ENCODE results near the gene CREB3. TPM values are rescaled to one million over a fixed set of nuclear protein-coding genes. Genes with fewer than 3 reads are reported as not detected.

Gene CREB3
- total RNA-seq, 1 experiment from 2014 or later: 27.3 TPM

DNA sequence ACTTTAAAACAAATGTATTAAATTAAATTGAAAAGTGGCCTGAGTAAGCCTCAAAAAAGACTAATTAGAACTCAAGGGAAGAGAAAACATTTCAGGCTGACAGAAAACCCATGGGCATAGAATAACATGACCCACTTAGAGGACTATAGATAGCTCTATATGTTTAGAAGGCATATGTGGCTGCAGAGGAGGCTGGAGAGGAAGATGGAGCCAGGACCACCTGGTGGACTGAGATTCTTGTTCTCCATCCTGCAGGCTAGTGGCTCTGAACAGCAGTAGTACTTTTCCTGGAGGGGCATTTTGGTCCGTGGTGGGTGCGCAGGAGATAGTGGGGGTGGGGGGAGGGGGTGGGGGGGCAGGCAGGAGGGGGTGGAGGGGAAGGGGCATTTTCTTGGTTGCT lies 48.6 kb downstream of the CREB3 start:
- no CpG with 5 or more reads among the region's 2 CpGs for WGBS (ENCODE audit: extremely low coverage, insufficient read length, low lambda C conversion rate)
- Histone ChIP-seq H2BK5ac (ENCODE audit: insufficient read length, low read length) (no peak overlapping the region), H3K4me1 (ENCODE audit: insufficient read depth, low read length) (no peaks in the 10 kb centered on the region), H3K9me3 (ENCODE audit: control insufficient read depth, low read depth, low read length) (no peaks in the 10 kb centered on the region), H3K56ac (ENCODE audit: insufficient read length, low read depth, low read length) (no peak overlapping the region), H3K9ac (ENCODE audit: extremely low read depth, insufficient read length, low read length) (no peak overlapping the region), H3K14ac (ENCODE audit: insufficient read depth, low read length) (no peak overlapping the region), H3T11ph (ENCODE audit: low read length) (no peak overlapping the region), H4K8ac (replicated peaks; ENCODE audit: insufficient read length, low read depth, low read length) (no peak overlapping the region), H3K23me2 (ENCODE audit: insufficient read length, low read depth, low read length, poor library complexity, severe bottlenecking) (no peaks in the 10 kb centered on the region), H3K23ac (ENCODE audit: insufficient read length, low read depth, low read length) (no peak overlapping the region), H4K91ac (ENCODE audit: insufficient read length, low read depth, low read length) (no peak overlapping the region), H3K4me2 (ENCODE audit: insufficient read depth, insufficient read length, low read length) (no peak overlapping the region), H2BK120ac (ENCODE audit: low read depth, low read length, poor library complexity, severe bottlenecking) (no peak overlapping the region), H3K18ac (ENCODE audit: insufficient read length, low read depth, low read length) (no peak overlapping the region), H2AK5ac (ENCODE audit: insufficient read length, low read length) (no peak overlapping the region), H2BK20ac (ENCODE audit: low read depth, low read length, poor library complexity, severe bottlenecking) (no peak overlapping the region), H3K27me3 (ENCODE audit: insufficient read depth, low read length) (no peaks in the 10 kb centered on the region), H4K5ac (ENCODE audit: insufficient read length, low read depth, low read length) (no peak overlapping the region), H3K27ac (ENCODE audit: insufficient read length, low read depth, low read length) (no peak overlapping the region), H2BK12ac (ENCODE audit: insufficient read length, low read depth, low read length) (no peak overlapping the region), H4K20me1 (ENCODE audit: control insufficient read depth, insufficient read depth, insufficient read length) (no peaks in the 10 kb centered on the region), H3K79me1 (ENCODE audit: insufficient read depth, low read depth, low read length, poor library complexity, severe bottlenecking) (no peaks in the 10 kb centered on the region), H2BK15ac (ENCODE audit: low read depth, low read length) (no peak overlapping the region), H3K4ac (ENCODE audit: low read depth, low read length) (no peak overlapping the region), H2AFZ (ENCODE audit: low read length) (no peak overlapping the region), H3K79me2 (ENCODE audit: insufficient read depth, low read length) (no peaks in the 10 kb centered on the region)
- H3K27ac Mint-ChIP-seq: no peak overlapping the region
- peaks cover 7 to 21% (median 11%) of the 10 kb centered on the region in 3 experiments for H3K36me3 Mint-ChIP-seq (ENCODE audit: insufficient read depth in 1 of 3, low read depth in 3 of 3)
- no peak for DNase-seq
- no peaks in the 10 kb centered on the region for H3K27me3 Mint-ChIP-seq (ENCODE audit: low read depth)
- TF ChIP-seq, protein P1, sequence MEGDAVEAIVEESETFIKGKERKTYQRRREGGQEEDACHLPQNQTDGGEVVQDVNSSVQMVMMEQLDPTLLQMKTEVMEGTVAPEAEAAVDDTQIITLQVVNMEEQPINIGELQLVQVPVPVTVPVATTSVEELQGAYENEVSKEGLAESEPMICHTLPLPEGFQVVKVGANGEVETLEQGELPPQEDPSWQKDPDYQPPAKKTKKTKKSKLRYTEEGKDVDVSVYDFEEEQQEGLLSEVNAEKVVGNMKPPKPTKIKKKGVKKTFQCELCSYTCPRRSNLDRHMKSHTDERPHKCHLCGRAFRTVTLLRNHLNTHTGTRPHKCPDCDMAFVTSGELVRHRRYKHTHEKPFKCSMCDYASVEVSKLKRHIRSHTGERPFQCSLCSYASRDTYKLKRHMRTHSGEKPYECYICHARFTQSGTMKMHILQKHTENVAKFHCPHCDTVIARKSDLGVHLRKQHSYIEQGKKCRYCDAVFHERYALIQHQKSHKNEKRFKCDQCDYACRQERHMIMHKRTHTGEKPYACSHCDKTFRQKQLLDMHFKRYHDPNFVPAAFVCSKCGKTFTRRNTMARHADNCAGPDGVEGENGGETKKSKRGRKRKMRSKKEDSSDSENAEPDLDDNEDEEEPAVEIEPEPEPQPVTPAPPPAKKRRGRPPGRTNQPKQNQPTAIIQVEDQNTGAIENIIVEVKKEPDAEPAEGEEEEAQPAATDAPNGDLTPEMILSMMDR (conservative IDR thresholded peaks at IDR 0.05): no peak
- no peak overlapping the region for H3K4me3 Mint-ChIP-seq
- H3K9me3 Mint-ChIP-seq: no peaks in the 10 kb centered on the region
- peaks cover 2% of the 10 kb centered on the region in 2 experiments for H3K4me1 Mint-ChIP-seq

Data from H9 (cell line).